GM21423 (cell line): ENCODE measurements around the gene TP53AIP1.

Experiments used
- ATAC-seq: cut with Tn5 transposase; IDR thresholded peaks from one replicate; pipeline ENCODE4 v1.9.1; 2021; ENCODE audit warnings: mild to moderate bottlenecking, moderate library complexity; ENCODE audit not compliant: unreplicated experiment

Gene TP53AIP1

DNA sequence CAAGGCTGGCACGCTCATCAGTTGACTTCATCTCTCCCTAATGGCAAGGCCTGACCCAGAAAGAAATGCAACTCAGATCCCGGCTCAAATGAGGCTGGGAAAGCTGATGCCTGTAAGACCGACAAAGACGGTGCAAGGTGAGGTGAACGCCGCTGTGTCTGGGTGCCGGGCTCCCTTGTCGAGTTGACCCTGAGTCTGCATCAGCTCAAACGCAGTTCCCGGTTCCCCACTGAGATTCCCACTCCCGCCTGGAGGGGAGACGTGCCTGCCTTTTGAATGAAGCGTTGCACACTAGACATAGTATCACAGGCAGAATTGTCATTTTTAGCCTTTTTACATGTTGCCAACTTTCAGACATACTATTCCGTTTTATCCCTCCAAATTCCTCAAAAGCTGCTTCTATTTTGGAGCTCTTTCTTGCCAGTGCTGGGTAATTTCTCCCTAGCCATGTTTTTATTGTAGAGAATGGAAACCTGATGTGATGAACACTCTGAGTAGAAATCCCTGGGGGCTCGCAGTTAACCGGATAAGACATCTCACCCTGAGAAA, 831 bp upstream of the TP53AIP1 start:
- no peak for ATAC-seq

DNA sequence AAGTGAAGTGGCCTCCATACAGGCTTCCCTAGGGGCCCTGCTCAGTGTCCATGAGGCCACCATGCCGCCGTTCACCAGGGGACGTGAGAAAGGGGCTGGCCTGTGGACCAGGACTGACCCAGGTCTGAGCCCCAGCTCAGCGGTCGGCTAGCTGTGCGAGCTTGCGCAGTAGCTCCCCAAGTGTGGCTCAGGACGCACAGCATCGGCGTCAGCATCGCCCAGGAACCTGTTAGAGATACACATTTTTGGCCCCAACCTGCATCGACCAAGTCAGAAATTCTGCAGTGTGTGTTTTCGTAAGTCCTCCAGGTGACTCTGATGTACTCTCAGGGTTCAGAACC, 429 bp downstream of the TP53AIP1 start:
- ATAC-seq, result no peak

- ATAC-seq, result no peak
Measured at GRCh38 chr11:128941573-128942271, 949 bp downstream of the TP53AIP1 start.

- no peak for ATAC-seq
Measured at GRCh38 chr11:128941110-128941509, 1.6 kb downstream of the TP53AIP1 start.

DNA sequence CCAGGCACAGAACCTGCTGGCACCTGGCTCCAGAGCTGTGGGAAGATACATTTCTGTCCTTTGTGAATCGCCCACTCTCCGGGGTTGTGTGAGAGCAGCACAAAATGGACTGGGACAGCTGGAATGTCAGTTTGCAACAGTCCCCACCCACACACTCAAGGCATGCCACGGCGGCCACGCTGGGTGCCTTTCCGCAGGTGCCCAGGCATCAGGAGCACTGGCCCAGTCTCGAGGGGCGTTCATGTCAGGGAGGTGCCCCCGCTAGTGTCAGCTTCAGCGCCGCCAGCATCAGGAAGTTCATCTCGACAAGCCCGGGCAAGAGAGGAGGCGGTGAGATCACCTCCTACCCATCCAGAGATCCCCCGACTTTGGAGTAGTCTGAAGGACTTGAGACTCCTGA, 2.1 kb downstream of the TP53AIP1 start:
- no peak for ATAC-seq

DNA sequence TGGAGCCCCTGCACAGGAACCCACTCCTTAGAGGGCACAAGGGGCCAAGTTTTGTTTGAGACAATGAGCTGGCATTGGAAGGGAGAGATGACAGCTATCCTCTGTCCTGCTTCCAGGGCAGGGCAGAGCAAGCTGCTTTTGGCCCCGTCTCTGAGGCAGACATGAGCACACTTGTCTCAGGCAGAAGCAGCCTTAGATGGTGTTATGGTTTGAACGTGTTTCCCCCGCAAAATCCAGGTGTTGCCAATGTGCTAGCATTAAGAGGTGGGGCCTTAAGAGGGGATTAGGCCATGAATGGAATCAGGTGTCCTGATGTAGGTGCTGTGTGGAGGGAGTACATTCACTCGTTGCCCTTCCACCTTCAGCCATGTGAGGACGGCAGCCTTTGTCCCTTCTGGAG, 2.5 kb downstream of the TP53AIP1 start:
- ATAC-seq, result no peak

GRCh38 chr11:128939591-128939990, 3.1 kb downstream of the TP53AIP1 start:
- ATAC-seq, result no peak

GRCh38 chr11:128938156-128938885, 4.3 kb downstream of the TP53AIP1 start:
- ATAC-seq, result no peak

- ATAC-seq, result no peak
Measured at GRCh38 chr11:128937480-128937879, 5.2 kb downstream of the TP53AIP1 start.

- ATAC-seq, result no peak
Measured at GRCh38 chr11:128936606-128937251, 5.9 kb downstream of the TP53AIP1 start.

GRCh38 chr11:128934926-128935325, 7.7 kb downstream of the TP53AIP1 start:
- ATAC-seq, result no peak

DNA sequence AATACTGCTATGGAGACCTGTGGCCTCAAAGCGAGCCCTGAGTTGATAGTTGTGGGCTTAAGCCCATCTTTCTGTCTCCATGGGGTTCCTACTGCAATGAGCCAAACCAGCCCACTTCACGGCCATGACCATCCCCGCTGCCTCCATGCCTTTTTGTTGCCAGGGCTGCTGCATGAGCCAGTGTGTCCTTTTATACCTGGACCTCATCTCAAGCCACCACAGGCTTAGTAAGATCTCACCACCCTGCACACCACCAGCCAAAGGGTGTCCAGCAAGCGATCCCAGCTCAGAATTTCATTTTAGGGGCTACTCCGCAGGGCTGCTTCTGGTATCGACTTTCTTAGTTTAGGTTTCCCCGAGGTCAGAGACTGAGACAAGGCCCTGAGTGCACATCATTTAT, 8.3 kb downstream of the TP53AIP1 start:
- no peak for ATAC-seq

DNA sequence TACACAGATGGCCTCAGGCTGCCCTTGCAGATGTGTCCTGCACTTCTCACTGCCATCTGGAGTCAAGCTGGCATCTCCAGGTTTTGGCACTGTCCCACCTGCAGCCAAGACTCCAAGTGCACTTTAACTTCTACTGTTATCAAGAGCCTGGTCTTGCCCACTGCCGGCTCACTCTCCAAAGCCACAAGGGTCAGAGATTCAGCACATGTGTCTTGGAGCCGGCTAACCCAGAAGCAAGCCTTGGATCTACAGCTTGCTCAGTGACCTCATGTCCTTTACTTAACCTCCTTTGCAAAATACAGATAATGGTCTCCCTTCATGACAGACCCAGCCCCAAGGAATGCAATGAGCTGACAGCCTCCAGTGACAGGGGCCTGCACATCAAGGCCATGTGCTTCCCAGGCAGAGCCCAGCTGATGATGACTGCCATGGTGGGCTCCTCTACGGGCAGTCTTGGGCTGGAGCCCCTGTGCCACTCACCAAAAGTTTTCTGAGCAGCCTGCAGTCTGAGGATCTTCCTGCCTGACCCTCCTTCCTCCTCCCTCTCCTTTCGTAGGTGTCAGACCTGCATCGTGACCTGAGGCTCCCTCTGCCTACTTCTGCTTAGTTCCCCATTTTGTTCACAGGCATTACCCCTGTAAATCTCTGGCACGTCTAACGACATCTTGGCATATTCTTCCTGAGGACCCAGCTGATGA, 9.0 kb downstream of the TP53AIP1 start:
- ATAC-seq, result no peak

DNA sequence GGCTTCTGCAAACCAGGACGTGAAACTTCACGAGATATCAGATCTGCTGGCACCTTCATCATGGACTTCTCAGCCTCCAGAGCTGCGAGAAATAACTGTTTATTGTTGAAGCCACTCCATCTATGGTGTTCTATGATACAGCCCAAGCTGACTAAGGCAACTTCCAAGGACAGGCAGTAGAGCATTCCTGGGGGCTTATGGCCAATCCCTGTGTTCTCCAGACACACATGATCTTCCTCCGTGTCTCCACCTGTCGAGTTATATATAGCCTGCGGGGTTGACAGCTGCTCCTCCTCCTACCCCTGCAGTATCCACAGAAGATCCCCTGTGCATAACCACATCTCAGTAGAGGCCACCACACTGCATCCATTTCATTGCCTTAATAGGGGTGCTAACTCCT, 11.0 kb downstream of the TP53AIP1 start:
- no peak for ATAC-seq

DNA sequence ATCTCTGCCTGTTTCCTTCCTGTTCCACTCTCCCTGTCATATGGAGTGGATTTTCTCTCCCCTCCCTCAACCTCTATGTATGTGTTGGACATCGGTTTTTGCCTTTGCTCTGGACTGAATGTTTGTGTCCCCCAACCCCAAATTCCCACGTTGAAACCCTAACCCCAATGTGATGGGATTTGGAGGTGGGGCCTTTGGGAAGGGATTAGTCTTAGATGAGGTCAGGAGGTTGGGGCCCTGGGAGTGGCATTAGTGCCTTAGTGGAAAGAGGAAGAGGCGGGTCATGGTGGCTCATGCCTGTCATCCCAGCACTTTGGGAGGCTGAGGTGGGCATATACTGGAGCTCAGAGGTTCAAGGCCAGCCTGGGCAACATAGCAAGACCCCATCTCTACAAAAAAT, 11.6 kb downstream of the TP53AIP1 start:
- ATAC-seq, result no peak

GRCh38 chr11:128929991-128930390, 12.7 kb downstream of the TP53AIP1 start:
- no peak for ATAC-seq

DNA sequence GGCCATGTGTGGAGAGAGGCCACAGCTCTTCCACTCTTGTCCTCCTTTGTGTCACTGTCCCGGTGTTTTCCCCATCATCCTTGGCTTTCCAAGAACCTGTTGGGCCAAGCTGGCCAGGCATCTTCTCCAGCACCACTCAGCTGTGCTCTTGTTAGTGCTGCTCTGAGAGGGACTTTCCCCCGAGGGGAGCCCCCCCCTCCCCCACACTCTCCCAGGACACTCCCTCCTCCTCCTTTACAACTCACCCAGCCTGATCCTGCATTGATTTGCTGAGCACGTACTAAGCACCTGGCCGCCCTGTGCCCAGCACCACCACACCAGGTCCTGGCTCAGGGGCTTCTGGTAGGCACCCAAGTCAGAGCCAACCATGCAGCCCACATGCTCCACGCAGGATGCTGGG, 13.2 kb downstream of the TP53AIP1 start:
- ATAC-seq, result no peak

DNA sequence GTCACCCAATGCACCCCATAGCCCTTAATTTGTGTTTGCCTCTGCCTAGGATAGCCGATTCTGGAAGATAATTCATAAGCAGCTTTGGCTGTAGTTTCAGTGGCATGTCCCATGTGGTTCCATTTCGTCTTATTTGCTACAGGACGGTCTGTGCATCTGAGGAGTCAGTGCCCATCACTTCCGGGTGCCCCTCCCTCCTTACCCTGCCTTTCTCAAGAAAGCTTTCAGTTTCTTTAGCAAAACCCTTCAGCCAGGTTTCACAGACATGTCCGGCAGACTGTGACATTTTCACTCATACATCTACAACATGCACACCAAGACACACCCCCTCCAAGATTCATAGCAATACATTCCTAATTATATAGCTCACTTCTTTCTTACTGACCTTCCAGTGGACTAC, 14.3 kb downstream of the TP53AIP1 start:
- peak; percentile 99 for ATAC-seq

DNA sequence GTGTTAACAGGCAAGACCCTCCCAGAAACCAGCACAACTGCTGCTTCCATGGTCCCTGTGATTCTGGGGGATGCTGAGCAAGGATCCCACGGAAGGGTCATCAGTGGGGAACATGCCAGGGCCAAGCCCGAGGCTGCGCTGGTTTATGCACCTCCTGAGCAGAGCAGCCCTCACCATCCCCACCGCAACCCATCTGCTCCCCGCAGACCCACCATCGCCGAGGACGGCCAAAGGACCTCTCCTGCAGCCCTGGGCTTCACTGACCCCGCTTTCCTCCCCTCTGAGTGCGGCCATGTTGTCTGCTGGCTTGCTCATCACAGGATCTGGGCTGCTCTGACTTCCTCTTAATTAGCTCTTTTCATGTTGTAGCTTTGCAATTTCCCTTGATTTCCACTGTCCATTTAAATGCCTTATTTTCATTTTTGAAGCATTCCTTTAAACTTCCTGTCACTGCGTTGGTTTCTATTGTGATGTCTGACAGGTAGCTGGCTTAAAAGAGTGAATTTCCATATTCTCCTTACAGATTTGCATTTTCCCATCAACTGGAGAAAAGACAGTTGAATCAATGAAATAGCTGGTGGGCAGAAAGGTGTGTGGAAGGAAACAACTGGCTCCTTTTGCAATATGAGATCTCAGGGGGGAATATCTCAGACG, 14.9 kb downstream of the TP53AIP1 start:
- no peak for ATAC-seq

DNA sequence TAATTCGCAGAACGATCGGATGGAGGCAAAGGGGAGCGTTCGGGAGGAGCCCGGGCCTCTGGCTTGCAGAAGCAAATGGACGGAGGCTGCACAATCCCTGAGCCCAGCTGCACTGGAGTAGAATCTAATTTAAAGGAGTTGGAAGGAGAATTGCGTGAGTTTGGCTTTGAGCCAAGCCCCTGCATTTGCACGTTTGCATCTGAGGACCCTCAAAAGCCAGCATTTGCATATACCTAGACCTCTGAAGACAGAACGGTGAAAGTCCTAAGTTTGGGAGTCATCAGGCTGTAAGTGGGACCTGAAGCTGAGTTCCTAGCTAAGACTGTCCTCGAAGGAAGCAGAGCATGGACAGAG, 15.6 kb downstream of the TP53AIP1 start:
- ATAC-seq, result no peak
